Pons (tissue), 1 donor: ENCODE measurements around the gene ZNF606.

Source experiments
- DNase-seq: peaks from one replicate; pipeline ENCODE4 v3.0.0-alpha.2; 2016; ENCODE audit warnings: low spot score

The ZNF606 gene

DNA sequence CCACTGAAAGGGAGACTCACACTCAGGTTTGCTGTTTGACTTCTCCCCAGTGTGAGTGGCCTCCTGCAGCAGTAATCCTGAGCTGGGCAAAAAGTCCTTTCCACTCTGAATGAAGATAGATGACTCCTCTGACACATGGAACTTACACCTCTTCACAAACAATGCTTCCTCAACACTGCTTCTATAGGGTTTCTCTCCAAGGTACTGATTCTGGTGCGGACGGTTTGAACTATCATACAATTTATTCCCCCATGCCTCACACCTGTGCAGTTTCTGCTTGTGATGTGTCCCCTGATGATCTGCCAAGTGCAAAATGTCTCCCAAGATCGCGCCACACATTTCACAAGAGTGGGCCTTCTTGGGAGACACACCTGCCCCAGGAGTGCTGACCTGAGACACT is 75.0 kb downstream of the ZNF606 start:
- DNase-seq: no peak
